Nephron (organoid): ENCODE results near the gene CDK18.

Experiments used
- H3K27ac Mint-ChIP-seq, 3 experiments: 2 replicates each; pipeline ENCODE4 v1.8.0; 2020; ENCODE audit warnings: mixed read lengths in 3 of 3, mild to moderate bottlenecking in 2 of 3, moderate library complexity in 1 of 3
- H3K27me3 Mint-ChIP-seq: 2 replicates; pipeline ENCODE4 v1.8.0; 2021; ENCODE audit warnings: low read depth, mild to moderate bottlenecking, moderate library complexity, mixed read lengths
- H3K36me3 Mint-ChIP-seq: 2 replicates; pipeline ENCODE4 v1.8.0; 2020; ENCODE audit warnings: low read depth, mixed read lengths
- H3K4me1 Mint-ChIP-seq: 2 replicates; pipeline ENCODE4 v1.8.0; 2020; ENCODE audit warnings: mixed read lengths
- H3K4me3 Mint-ChIP-seq, 3 experiments: 2 replicates each; pipeline ENCODE4 v1.8.0; 2020; ENCODE audit warnings: mild to moderate bottlenecking in 3 of 3, mixed read lengths in 3 of 3, moderate library complexity in 2 of 3
- H3K9me3 Mint-ChIP-seq: 2 replicates; pipeline ENCODE4 v1.8.0; 2020; ENCODE audit warnings: mixed read lengths
- CTCF ChIP-seq, 3 experiments: fragments of 200-600 bp; sonication (generic); IDR thresholded peaks; one replicate each; pipeline ENCODE4 v1.5.0; 2021; ENCODE audit warnings: antibody characterized with exemption in 3 of 3; ENCODE audit not compliant: unreplicated experiment in 3 of 3

CDK18 gene

GRCh38 chr1:205561501-205562203 is 57.2 kb downstream of the CDK18 start:
- Mint-ChIP-seq H3K4me3 (no peak overlapping the region), H3K9me3 (peaks cover 39% of the 10 kb centered on the region), H3K4me1 (no peaks in the 10 kb centered on the region), H3K27me3 (peaks cover 73% of the 10 kb centered on the region), H3K36me3 (peaks cover 6% of the 10 kb centered on the region), H3K27ac (no peak overlapping the region)
- no peak for TF ChIP-seq CTCF (IDR thresholded peaks at IDR 0.05; ENCODE audit: unreplicated experiment in 3 of 3)

- Mint-ChIP-seq H3K36me3 (peaks cover 6% of the 10 kb centered on the region), H3K27ac (no peak overlapping the region), H3K27me3 (peaks cover 78% of the 10 kb centered on the region), H3K4me1 (no peaks in the 10 kb centered on the region), H3K4me3 (no peak overlapping the region), H3K9me3 (peaks cover 32% of the 10 kb centered on the region)
- TF ChIP-seq CTCF (IDR thresholded peaks at IDR 0.05; ENCODE audit: unreplicated experiment in 3 of 3) = no peak
Observed at GRCh38 chr1:205563927-205564441, 59.5 kb downstream of the CDK18 start.

- Mint-ChIP-seq H3K27ac (no peak overlapping the region), H3K9me3 (peaks cover 16% of the 10 kb centered on the region), H3K36me3 (peaks cover 6% of the 10 kb centered on the region), H3K27me3 (peaks cover 86% of the 10 kb centered on the region), H3K4me3 (no peak overlapping the region), H3K4me1 (peaks cover 5% of the 10 kb centered on the region)
- no peak for TF ChIP-seq CTCF (IDR thresholded peaks at IDR 0.05; ENCODE audit: unreplicated experiment in 3 of 3)
Observed at GRCh38 chr1:205565799-205566198, 61.3 kb downstream of the CDK18 start.

GRCh38 chr1:205567716-205568115 is 63.2 kb downstream of the CDK18 start:
- Mint-ChIP-seq H3K27me3 (peaks cover 95% of the 10 kb centered on the region), H3K4me1 (peaks cover 11% of the 10 kb centered on the region), H3K9me3 (peaks cover 7% of the 10 kb centered on the region), H3K36me3 (no peaks in the 10 kb centered on the region), H3K27ac (no peak overlapping the region), H3K4me3 (peak overlapping the region in 1 of 3 experiments; percentile 67)
- TF ChIP-seq CTCF (IDR thresholded peaks at IDR 0.05; ENCODE audit: unreplicated experiment in 3 of 3) = no peak

GRCh38 chr1:205568135-205568468 is 63.6 kb downstream of the CDK18 start:
- H3K4me3 Mint-ChIP-seq = peak overlapping the region; percentile 65 to 68 (median 67)
- no peak overlapping the region for H3K27ac Mint-ChIP-seq
- no peaks in the 10 kb centered on the region for H3K36me3 Mint-ChIP-seq
- H3K27me3 Mint-ChIP-seq = peaks cover 95% of the 10 kb centered on the region
- H3K9me3 Mint-ChIP-seq = peaks cover 5% of the 10 kb centered on the region
- H3K4me1 Mint-ChIP-seq = peaks cover 11% of the 10 kb centered on the region
- TF ChIP-seq CTCF (IDR thresholded peaks at IDR 0.05; ENCODE audit: unreplicated experiment in 3 of 3) = no peak
